ENCODE data around the gene TRPC1. TPM values are rescaled to one million over a fixed set of nuclear protein-coding genes. Genes with fewer than 3 reads are reported as not detected.

The TRPC1 gene
- total and polyA plus RNA-seq, 2 experiments from 2014 or later: 7.0 to 36.6 TPM

Small RNA genes lying within 50 kb of the gene (small RNA-seq; reads per million reads assigned to genes)
- gene RNU7-47P (ENCODE audit: low replicate concordance): not detected

Other genes with a start within 250 kb of the TRPC1 start
- 32.4 and 39.1 TPM in 2 replicates for gene ATR, start 145.3 kb upstream of the TRPC1 start, total RNA-seq (2014; rRNA removed; shearing (Covaris generic))
- gene ATR, start 145.3 kb upstream of the TRPC1 start, polyA plus RNA-seq (2016; fragmentation: Nextera tagmentation; extraction: Ambion mirVana): 28.4 and 29.7 TPM in 2 replicates
- 39.0 and 42.2 TPM in 2 replicates for gene PLS1, start 127.6 kb upstream of the TRPC1 start, total RNA-seq (2014; rRNA removed; shearing (Covaris generic))
- gene PLS1, start 127.6 kb upstream of the TRPC1 start, polyA plus RNA-seq (2016; fragmentation: Nextera tagmentation; extraction: Ambion mirVana): 18.0 and 18.4 TPM in 2 replicates
- 17.7 and 18.6 TPM in 2 replicates for gene PCOLCE2, start 165.0 kb downstream of the TRPC1 start, total RNA-seq (2014; rRNA removed; shearing (Covaris generic))
- gene PCOLCE2, start 165.0 kb downstream of the TRPC1 start, polyA plus RNA-seq (2016; fragmentation: Nextera tagmentation; extraction: Ambion mirVana): 17.4 and 22.6 TPM in 2 replicates
- gene PAQR9, start 239.6 kb downstream of the TRPC1 start, total RNA-seq (2014; rRNA removed; shearing (Covaris generic)): 2.0 and 2.3 TPM in 2 replicates
- 2.0 and 2.2 TPM in 2 replicates for gene PAQR9, start 239.6 kb downstream of the TRPC1 start, polyA plus RNA-seq (2016; fragmentation: Nextera tagmentation; extraction: Ambion mirVana)